Measurements from ENCODE around the gene MX1.

DNA sequence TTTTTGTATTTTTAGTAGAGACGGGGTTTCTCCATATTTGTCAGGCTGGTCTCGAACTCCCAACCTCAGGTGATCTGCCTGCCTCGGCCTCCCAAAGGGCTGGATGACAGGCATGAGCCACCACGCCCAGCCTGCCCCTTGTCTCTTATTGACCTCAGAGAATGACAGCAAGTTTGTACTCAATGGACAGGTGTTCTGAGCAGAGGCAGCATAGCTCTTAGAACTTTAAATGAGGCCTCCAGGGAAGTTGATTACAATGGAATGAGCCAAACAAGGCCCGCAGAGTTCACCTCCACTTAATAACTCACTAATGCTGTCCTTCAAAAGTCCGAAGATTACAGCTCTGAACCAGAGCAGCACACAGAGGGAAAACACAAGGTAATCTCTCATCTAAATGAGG is 71.0 kb downstream of the MX1 start:
- TF ChIP-seq, protein P1, sequence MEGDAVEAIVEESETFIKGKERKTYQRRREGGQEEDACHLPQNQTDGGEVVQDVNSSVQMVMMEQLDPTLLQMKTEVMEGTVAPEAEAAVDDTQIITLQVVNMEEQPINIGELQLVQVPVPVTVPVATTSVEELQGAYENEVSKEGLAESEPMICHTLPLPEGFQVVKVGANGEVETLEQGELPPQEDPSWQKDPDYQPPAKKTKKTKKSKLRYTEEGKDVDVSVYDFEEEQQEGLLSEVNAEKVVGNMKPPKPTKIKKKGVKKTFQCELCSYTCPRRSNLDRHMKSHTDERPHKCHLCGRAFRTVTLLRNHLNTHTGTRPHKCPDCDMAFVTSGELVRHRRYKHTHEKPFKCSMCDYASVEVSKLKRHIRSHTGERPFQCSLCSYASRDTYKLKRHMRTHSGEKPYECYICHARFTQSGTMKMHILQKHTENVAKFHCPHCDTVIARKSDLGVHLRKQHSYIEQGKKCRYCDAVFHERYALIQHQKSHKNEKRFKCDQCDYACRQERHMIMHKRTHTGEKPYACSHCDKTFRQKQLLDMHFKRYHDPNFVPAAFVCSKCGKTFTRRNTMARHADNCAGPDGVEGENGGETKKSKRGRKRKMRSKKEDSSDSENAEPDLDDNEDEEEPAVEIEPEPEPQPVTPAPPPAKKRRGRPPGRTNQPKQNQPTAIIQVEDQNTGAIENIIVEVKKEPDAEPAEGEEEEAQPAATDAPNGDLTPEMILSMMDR (IDR thresholded peaks at IDR 0.05; ENCODE audit: low read depth, low read length, poor library complexity, severe bottlenecking), result no peak
- TF ChIP-seq EZH2phosphoT487 (IDR thresholded peaks at IDR 0.05; ENCODE audit: borderline replicate concordance, low read length), result no peak

All from DOHH2 (cell line).